Measurements from ENCODE around the gene VEGFC.

VEGFC gene

GRCh38 chr4:176792326-176793059 lies at the start of gene VEGFC:
TSS of gene VEGFC (minus strand) at chr4:176792922. CDS start at chr4:176792311, 611 bp downstream.
- H3K4me3 ChIP-seq (ENCODE audit: low read depth, low read length): no peak within 1 kb of the TSS
- TF ChIP-seq CTCF (IDR thresholded peaks at IDR 0.05; ENCODE audit: low read depth, low read length) (no peak), MAX (IDR thresholded peaks at IDR 0.05; ENCODE audit: low read depth, low read length) (no peak), POLR2A (IDR thresholded peaks at IDR 0.05; ENCODE audit: extremely low read depth, insufficient read length) (no peak), MYC (IDR thresholded peaks at IDR 0.05; ENCODE audit: low read depth, low read length) (no peak)
- peak; percentile 8 for DNase-seq (ENCODE audit: low read depth)

DNA sequence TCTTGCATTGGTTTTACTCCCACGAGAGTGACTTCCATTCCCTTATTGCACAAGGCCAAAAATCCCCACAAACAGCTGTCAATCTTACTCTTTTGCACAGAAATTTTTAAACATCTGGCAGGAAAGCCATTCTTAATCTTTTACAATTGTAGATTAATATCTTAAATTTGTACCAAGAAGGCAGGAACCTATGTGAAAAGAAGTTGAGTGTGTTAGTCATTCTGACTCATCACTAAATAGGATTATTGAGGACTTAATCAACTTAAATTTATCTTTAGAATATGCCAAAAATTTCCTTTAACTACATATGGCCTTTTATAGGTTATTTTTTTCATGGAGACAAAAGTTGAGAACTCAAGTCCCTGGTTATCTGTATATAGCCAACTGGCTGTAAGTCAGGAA lies 49.0 kb upstream of the VEGFC start:
- no peak overlapping the region for H3K4me3 ChIP-seq (ENCODE audit: low read depth, low read length)
- TF ChIP-seq CTCF (IDR thresholded peaks at IDR 0.05; ENCODE audit: low read depth, low read length): no peak
- TF ChIP-seq MAX (IDR thresholded peaks at IDR 0.05; ENCODE audit: low read depth, low read length): no peak
- TF ChIP-seq POLR2A (IDR thresholded peaks at IDR 0.05; ENCODE audit: extremely low read depth, insufficient read length): no peak
- no peak for TF ChIP-seq MYC (IDR thresholded peaks at IDR 0.05; ENCODE audit: low read depth, low read length)
- no peak for DNase-seq (ENCODE audit: low read depth)

DNA sequence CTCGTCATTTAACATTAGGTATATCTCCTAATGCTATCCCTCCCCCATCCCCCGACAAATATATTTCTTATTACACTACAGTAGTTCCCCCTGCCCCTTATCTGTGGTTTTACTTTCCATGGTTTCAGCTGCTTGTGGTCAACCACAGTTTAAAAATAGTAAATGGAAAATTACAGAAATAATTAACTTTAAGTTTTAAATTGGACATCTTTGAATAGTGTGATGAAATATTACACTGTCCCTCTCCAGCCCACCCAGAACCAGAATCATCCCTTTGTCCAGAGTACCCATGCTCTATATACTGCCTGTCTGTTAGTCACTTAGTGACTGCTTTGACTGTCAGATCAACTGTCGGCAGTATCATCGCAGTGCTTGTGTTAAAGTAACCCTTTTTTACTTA lies 47.4 kb upstream of the VEGFC start:
- peak; percentile 6 for DNase-seq (ENCODE audit: low read depth)
- TF ChIP-seq MYC (IDR thresholded peaks at IDR 0.05; ENCODE audit: low read depth, low read length) (no peak), CTCF (IDR thresholded peaks at IDR 0.05; ENCODE audit: low read depth, low read length) (no peak), MAX (IDR thresholded peaks at IDR 0.05; ENCODE audit: low read depth, low read length) (no peak), POLR2A (IDR thresholded peaks at IDR 0.05; ENCODE audit: extremely low read depth, insufficient read length) (no peak)
- H3K4me3 ChIP-seq (ENCODE audit: low read depth, low read length): no peak overlapping the region

DNA sequence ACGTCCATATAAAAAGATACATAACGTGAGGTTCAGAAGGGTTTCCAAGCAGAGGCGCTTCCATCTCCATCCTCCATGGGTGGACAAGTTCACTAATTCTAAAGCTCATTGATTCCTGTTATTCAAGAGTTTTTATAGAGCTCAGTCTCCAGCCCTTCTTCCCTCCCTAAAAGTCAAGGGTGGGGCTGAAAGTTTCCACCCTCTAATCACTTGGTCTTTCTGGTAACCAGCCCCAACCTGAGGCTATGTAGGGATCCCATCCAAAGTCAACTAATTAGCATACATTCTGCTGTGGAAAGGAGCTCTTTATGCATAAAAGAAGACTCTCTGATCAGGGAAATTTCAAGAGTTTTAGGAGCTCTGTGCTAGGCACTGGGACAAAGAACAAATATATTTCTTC lies 46.9 kb upstream of the VEGFC start:
- DNase-seq (ENCODE audit: low read depth): no peak
- TF ChIP-seq CTCF (IDR thresholded peaks at IDR 0.05; ENCODE audit: low read depth, low read length) (no peak), POLR2A (IDR thresholded peaks at IDR 0.05; ENCODE audit: extremely low read depth, insufficient read length) (no peak), MYC (IDR thresholded peaks at IDR 0.05; ENCODE audit: low read depth, low read length) (no peak), MAX (IDR thresholded peaks at IDR 0.05; ENCODE audit: low read depth, low read length) (no peak)
- H3K4me3 ChIP-seq (ENCODE audit: low read depth, low read length): no peak overlapping the region

GRCh38 chr4:176838601-176839433 lies 46.1 kb upstream of the VEGFC start:
- no peak for DNase-seq (ENCODE audit: low read depth)
- no peak overlapping the region for H3K4me3 ChIP-seq (ENCODE audit: low read depth, low read length)
- TF ChIP-seq MYC (IDR thresholded peaks at IDR 0.05; ENCODE audit: low read depth, low read length) (no peak), CTCF (IDR thresholded peaks at IDR 0.05; ENCODE audit: low read depth, low read length) (no peak), POLR2A (IDR thresholded peaks at IDR 0.05; ENCODE audit: extremely low read depth, insufficient read length) (no peak), MAX (IDR thresholded peaks at IDR 0.05; ENCODE audit: low read depth, low read length) (no peak)

Measured in NB4 (cell line).